NCI-H128 (cell line): Measurements from ENCODE around the gene FAM107B.
"Not testable (repeated sequence)": the region's sequence is repeated elsewhere in the genome, so short reads cannot be mapped to it uniquely, and the experiment has no call there.

Source experiments
- DNase-seq: peaks from one replicate; lab custom pipeline; 2025; ENCODE audit not compliant: unreplicated experiment; lab: John Stamatoyannopoulos, UW

Gene FAM107B

GRCh38 chr10:14667280-14667679, 107.4 kb downstream of the FAM107B start:
- DNase-seq, result no peak

GRCh38 chr10:14665865-14666857, 108.5 kb downstream of the FAM107B start:
- DNase-seq, result no peak

- DNase-seq, result no peak
Observed at GRCh38 chr10:14665304-14665703, 109.4 kb downstream of the FAM107B start.

- no peak for DNase-seq
Observed at GRCh38 chr10:14664345-14664744, 110.4 kb downstream of the FAM107B start.

- DNase-seq, result no peak
Observed at GRCh38 chr10:14661818-14662217, 112.9 kb downstream of the FAM107B start.

- no peak for DNase-seq
Observed at GRCh38 chr10:14660831-14661230, 113.9 kb downstream of the FAM107B start.

- no peak for DNase-seq
Observed at GRCh38 chr10:14659626-14660196, 115.0 kb downstream of the FAM107B start.

GRCh38 chr10:14659137-14659536, 115.6 kb downstream of the FAM107B start:
- not testable (repeated sequence) for DNase-seq

- no peak for DNase-seq
Observed at GRCh38 chr10:14658331-14659127, 116.2 kb downstream of the FAM107B start.

- no peak for DNase-seq
Observed at GRCh38 chr10:14656052-14656730, 118.5 kb downstream of the FAM107B start.

- no peak for DNase-seq
Observed at GRCh38 chr10:14654821-14655382, 119.8 kb downstream of the FAM107B start.

- DNase-seq, result no peak
Observed at GRCh38 chr10:14653271-14654161, 121.2 kb downstream of the FAM107B start.

- no peak for DNase-seq
Observed at GRCh38 chr10:14652816-14653215, 121.9 kb downstream of the FAM107B start.

GRCh38 chr10:14652067-14652466, 122.6 kb downstream of the FAM107B start:
- DNase-seq, result no peak

- no peak for DNase-seq
Observed at GRCh38 chr10:14649739-14650138, 125.0 kb downstream of the FAM107B start.

GRCh38 chr10:14648946-14649345, 125.8 kb downstream of the FAM107B start:
- DNase-seq, result no peak

- peak; percentile 66 for DNase-seq
Observed at GRCh38 chr10:14648005-14648765, 126.5 kb downstream of the FAM107B start.

GRCh38 chr10:14645239-14645960, 129.3 kb downstream of the FAM107B start:
- DNase-seq, result no peak
